ENCODE measurements around the gene SORCS3.

- TF ChIP-seq CTCF (IDR thresholded peaks at IDR 0.05; ENCODE audit: insufficient read depth, low read length) (no peak), POLR2AphosphoS5 (IDR thresholded peaks at IDR 0.05; ENCODE audit: low read depth) (no peak), REST (IDR thresholded peaks at IDR 0.05; ENCODE audit: insufficient replicate concordance, low read depth) (no peak), GABPA (IDR thresholded peaks at IDR 0.05; ENCODE audit: low read depth) (no peak)
Measured at GRCh38 chr10:104631946-104632345, 9.1 kb upstream of the SORCS3 start.

Measured in HL-60 (cell line).